NCI-H82 (cell line): Measurements from ENCODE around the gene SCN7A.
"Not testable (repeated sequence)": the region's sequence is repeated elsewhere in the genome, so short reads cannot be mapped to it uniquely, and the experiment has no call there.

Experiments
- DNase-seq: peaks from one replicate; lab custom pipeline; 2025; lab: John Stamatoyannopoulos, UW

SCN7A gene

GRCh38 chr2:166494140-166494624 is at the start of gene SCN7A:
Gene SCN7A, minus strand, starts transcription at chr2:166494249. Its CDS starts 16,553 bp downstream, at chr2:166477696.
- peak; percentile 83 for DNase-seq

- DNase-seq, result peak; percentile 86
These were observed 45.5 kb upstream of the SCN7A start for GRCh38 chr2:166539340-166540162.

GRCh38 chr2:166536111-166536510 is 42.1 kb upstream of the SCN7A start:
- no peak for DNase-seq

- no peak for DNase-seq
These were observed 27.1 kb upstream of the SCN7A start for GRCh38 chr2:166521155-166521554.

GRCh38 chr2:166520604-166521003 is 26.6 kb upstream of the SCN7A start:
- DNase-seq, result no peak

GRCh38 chr2:166519391-166519962 is 25.4 kb upstream of the SCN7A start:
- DNase-seq, result no peak

GRCh38 chr2:166518634-166519390 is 24.8 kb upstream of the SCN7A start:
- DNase-seq, result no peak

DNA sequence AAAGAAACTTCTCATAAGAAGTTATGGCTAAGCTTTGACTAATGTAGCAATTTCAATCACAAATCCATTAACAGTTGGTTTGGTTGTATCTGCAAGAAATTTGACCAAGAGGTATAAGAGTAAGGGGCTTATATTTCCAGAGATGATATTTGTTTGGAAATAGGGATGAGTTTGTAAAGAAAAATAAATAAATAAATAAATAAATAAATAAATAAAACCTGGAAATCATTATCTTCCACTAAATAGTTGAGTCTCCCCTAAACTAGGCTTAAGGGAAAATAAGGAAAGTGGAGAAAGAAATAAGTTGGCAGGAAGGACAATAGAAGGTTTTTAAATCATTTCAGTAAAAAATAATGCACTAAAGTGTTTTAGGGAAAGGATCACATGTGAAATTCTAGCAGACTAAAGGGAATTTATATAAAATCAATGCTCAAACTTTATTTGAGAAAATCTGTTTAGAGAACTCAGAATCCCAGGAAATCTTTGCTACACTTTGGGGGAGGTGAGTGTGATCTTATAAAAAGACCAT is 23.5 kb upstream of the SCN7A start:
- no peak for DNase-seq

DNA sequence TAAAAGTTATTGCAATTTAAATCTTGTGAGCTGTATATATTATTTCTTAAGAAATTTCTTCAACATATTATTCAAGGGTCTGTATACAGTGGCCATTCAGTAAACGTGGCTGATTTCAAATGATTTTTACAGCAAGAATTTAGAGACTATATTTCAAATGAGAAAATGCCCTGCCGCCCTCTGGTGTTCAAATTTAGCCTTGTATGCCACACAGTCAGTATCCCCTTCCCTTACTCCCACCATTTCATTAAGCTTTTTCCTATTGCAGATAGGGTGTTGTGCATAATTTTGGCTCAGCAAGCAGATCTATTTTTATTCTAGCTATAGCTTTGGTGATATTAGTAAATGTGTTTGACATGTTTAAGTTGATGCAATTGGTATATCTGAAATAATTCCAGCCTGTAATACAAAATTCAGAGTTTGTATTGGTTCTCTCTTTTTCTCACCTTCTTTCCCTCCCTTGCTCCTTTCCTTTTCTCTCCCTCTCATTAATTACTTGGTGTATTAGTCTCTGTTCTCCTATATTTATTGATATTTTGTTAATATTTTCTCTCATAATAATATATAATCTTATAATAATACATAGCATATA is 22.8 kb upstream of the SCN7A start:
- peak; percentile 67 for DNase-seq

GRCh38 chr2:166513952-166514351 is 19.9 kb upstream of the SCN7A start:
- DNase-seq, result no peak

GRCh38 chr2:166499281-166499680 is 5.2 kb upstream of the SCN7A start:
- no peak for DNase-seq

DNA sequence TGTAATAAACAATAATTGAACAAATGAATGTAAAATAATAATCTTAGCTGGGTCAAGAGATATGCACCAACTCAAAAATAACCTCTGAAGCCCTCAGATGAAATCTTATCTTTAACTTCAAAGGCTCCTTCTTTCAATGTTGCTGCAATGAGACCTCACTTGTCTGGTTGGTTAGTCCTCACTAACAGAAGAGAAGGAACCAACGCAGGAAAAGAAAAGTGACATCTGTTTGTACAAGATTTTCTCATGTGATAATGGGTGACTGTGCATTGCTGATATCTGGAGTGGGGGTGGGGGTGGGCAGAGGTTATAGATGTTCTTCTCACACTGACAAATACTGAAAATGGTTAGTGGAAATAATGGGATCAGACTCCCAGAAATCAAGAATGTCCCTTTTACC is 2.6 kb downstream of the SCN7A start:
- DNase-seq, result no peak

DNA sequence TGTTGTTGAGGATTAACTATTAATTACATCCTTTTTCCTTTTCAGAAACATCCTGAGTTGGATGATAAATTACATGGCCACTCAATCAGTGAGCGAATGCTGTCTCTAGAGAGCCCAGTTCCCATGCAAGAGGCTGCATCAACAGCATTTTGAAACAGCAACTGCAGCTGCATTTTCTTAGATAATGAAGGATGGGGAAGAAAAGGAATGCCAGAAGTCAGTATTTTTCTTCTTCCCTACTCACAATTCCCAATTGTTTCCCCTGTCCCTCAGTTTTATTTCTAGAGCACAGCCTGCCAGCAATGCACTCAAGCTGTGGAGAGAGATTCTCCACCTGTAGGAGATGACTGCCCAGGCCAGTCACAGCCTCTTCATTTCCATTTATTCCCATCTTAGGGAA is 6.9 kb downstream of the SCN7A start:
- no peak for DNase-seq

DNA sequence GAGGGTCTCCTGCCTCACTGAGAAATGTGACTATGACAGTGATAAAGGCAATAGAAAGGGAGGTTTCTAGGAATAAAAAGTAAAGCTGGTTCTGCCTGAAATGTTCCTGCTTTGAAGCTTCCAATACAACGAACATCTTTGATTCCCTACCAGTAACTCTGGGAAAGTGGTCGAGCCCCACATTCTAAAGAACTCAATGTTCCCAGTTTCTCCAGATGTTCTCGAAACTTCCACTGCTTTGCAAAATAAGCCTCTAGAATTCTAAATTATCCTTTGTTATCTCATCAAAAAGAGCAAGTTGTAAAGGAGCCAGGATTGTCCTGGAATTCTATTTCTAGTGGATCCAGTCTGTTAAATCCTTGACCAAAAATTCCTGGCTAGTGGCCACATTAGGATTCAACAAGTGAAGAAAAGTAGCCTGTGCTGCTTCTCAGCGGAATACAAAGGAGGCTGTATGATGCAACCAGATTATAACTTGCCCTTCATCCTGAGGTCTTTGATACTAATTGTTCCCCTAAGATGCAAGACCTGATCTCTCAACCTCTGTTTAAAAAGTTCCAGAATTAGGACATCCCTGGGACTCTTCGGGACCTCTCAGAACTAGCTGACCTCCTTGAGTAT is 8.4 kb downstream of the SCN7A start:
- DNase-seq, result no peak

GRCh38 chr2:166472332-166472731 is 21.7 kb downstream of the SCN7A start:
- no peak for DNase-seq

- no peak for DNase-seq
These were observed 25.7 kb downstream of the SCN7A start for GRCh38 chr2:166468124-166469024.

DNA sequence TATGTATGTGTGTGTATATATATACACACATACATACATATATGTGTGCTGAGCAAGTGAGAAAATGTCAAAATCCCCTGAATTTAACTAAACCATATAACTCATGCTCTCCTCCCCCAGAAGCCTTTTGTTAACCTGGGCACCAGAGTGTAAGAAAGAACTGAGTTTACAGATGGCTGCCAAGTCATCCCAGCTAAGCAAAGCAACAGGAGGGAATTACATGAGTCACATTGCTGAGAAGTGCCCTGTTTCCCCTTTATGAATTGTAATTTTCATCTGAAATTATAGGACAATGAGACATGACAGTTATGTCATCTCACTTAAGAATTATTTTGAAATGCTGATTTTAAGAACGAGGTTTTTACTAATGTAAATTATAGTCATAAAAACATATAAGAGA is 29.9 kb downstream of the SCN7A start:
- DNase-seq, result no peak

GRCh38 chr2:166463640-166464039 is 30.4 kb downstream of the SCN7A start:
- no peak for DNase-seq

- no peak for DNase-seq
These were observed 35.4 kb downstream of the SCN7A start for GRCh38 chr2:166458674-166459073.

- DNase-seq, result not testable (repeated sequence)
These were observed 38.2 kb downstream of the SCN7A start for GRCh38 chr2:166455823-166456222.
